Right lobe of liver (tissue), 6 donors: ENCODE data around the gene SSUH2. TPM values are rescaled to one million over a fixed set of nuclear protein-coding genes. Genes with fewer than 3 reads are reported as not detected.

Experiments
- ATAC-seq, 4 donors: fragments of 200-7000 bp; cut with Tn5 transposase; one replicate each; pipeline ENCODE4 v1.9.1; 2020; ENCODE audit warnings: mild to moderate bottlenecking in 4 of 4, moderate library complexity in 4 of 4
- DNase-seq, 3 donors: peaks; one replicate each; pipeline ENCODE4 v3.0.0-alpha.2; 2020
- H3K27ac ChIP-seq, 3 donors: fragments of 200-600 bp; one replicate each; pipeline ENCODE4 v1.8.0; 2022
- H3K27me3 ChIP-seq, 2 donors: fragments of 200-600 bp; one replicate each; pipeline ENCODE4 v1.8.0; 2022
- H3K36me3 ChIP-seq, 4 donors: fragments of 200-600 bp; sonication (generic) in 1 of 4; one replicate each; pipeline versions ENCODE4 v1.5.1 to v1.8.0; 2017 to 2022; ENCODE audit warnings: control low read depth in 1 of 4
- H3K4me1 ChIP-seq, 4 donors: fragments of 200-600 bp; sonication (generic) in 1 of 4; one replicate each; pipeline versions ENCODE4 v1.5.1 to v1.8.0; 2017 to 2022; ENCODE audit warnings: control low read depth in 1 of 4
- H3K4me3 ChIP-seq, 3 donors: fragments of 200-600 bp; one replicate each; pipeline ENCODE4 v1.8.0; 2022
- H3K9me3 ChIP-seq, 4 donors: fragments of 200-600 bp; sonication (generic) in 1 of 4; one replicate each; pipeline versions ENCODE4 v1.5.1 to v1.8.0; 2017 to 2022; ENCODE audit warnings: control low read depth in 1 of 4
- CTCF ChIP-seq, 4 donors: fragments of 200-600 bp in 3 of 4; fragments of 450-650 bp in 1 of 4; IDR thresholded peaks; one replicate each; pipeline versions ENCODE4 v1.5.1 to v1.8.0; 2016 to 2022; ENCODE audit warnings: antibody characterized with exemption in 4 of 4, mild to moderate bottlenecking in 2 of 4
- POLR2A ChIP-seq: fragments of 450-650 bp; IDR thresholded peaks from one replicate; pipeline ENCODE4 v1.6.1; 2017; ENCODE audit warnings: antibody characterized with exemption, mild to moderate bottlenecking
- WGBS: methylation state at CpG from one replicate; pipeline ENCODE4 v1.1.6; 2018; ENCODE audit warnings: low coverage, low lambda C conversion rate; ENCODE audit not compliant: insufficient coverage; ENCODE audit errors: missing lambda C conversion rate; 5-methylcytosine and 5-hydroxymethylcytosine counted together
- intact Hi-C, 2 donors: fragments of 100-400 bp; cut with DNase I; formaldehyde crosslinking; loops; one replicate each; pipeline versions ENCODE4 v1.11.2 to v1.14.1; 2022
- total RNA-seq, 6 experiments: library from RNA; depleted of rRNA in 2 of 6; stranded (reverse); fragments of >200 nt in 2 of 6; fragmentation: NEBNext Ultra II Directional in 3 of 6; extraction: Animal tissue kit (Norgen Biotek cat#: 25700) in 3 of 6; gene quantifications; one replicate each; pipeline versions ENCODE4 v1.1.0 to v1.2.4, GENCODE V29; 2016 to 2023
- donor health status: DM: no; HTN: yes; CAD: no.
- donor health status: DM: no; HTN: no; CAD: no.
- donor health status: DM: no; HTN: no; CAD: no.
- donor health status: DM: no; HTN: yes; CAD: no.
- donor health status: DM: no; HTN: yes; CAD: no.

The SSUH2 gene
- total RNA-seq, 6 experiments from 2014 or later, result 0.09 to 2.0 (median 1.1) TPM; not detected in 1

- H3K4me1 ChIP-seq, result no peaks in the 10 kb centered on the region
- H3K27me3 ChIP-seq, result no peaks in the 10 kb centered on the region
- intact Hi-C loops, result no loop called here
- no peak overlapping the region for H3K27ac ChIP-seq
- ATAC-seq, result no peak
- TF ChIP-seq CTCF (IDR thresholded peaks at IDR 0.05), result no peak
- no peak for TF ChIP-seq POLR2A
- WGBS, result 61% methylated on average over 7 of the region's 7 CpGs
- H3K4me3 ChIP-seq, result no peak overlapping the region
- no peak for DNase-seq
- no peaks in the 10 kb centered on the region for H3K9me3 ChIP-seq
- no peaks in the 10 kb centered on the region for H3K36me3 ChIP-seq
These were observed 12.0 kb downstream of the SSUH2 start for GRCh38 chr3:8632402-8633237.

- peak in 1 of 4 donors; percentile 37 for ATAC-seq
- H3K27me3 ChIP-seq, result no peaks in the 10 kb centered on the region
- TF ChIP-seq CTCF (IDR thresholded peaks at IDR 0.05), result no peak
- H3K36me3 ChIP-seq, result no peaks in the 10 kb centered on the region
- H3K4me1 ChIP-seq, result no peaks in the 10 kb centered on the region
- no peak overlapping the region for H3K27ac ChIP-seq
- no peak for DNase-seq
- H3K9me3 ChIP-seq, result no peaks in the 10 kb centered on the region
- WGBS, result no CpG with 5 or more reads among the region's 4 CpGs
- H3K4me3 ChIP-seq, result no peak overlapping the region
- intact Hi-C loops, result no loop called here
These were observed 12.9 kb downstream of the SSUH2 start for GRCh38 chr3:8631661-8632060.

GRCh38 chr3:8629151-8630021 lies 15.2 kb downstream of the SSUH2 start:
- DNase-seq (no peak), ATAC-seq (peak in 2 of 4 donors; percentile 38 to 55)
- no peaks in the 10 kb centered on the region for H3K9me3 ChIP-seq
- no peak overlapping the region for H3K4me3 ChIP-seq
- H3K27ac ChIP-seq, result no peak overlapping the region
- no peaks in the 10 kb centered on the region for H3K4me1 ChIP-seq
- TF ChIP-seq CTCF (IDR thresholded peaks at IDR 0.05) (no peak), POLR2A (no peak)
- WGBS, result 54% methylated on average over 10 of the region's 16 CpGs
- intact Hi-C loops, result loop anchor here in 1 of 2 donors (10.0 kb wide), 1 partner anchor 195 kb away; no protein-coding TSS in a partner anchor
- no peaks in the 10 kb centered on the region for H3K27me3 ChIP-seq
- no peaks in the 10 kb centered on the region for H3K36me3 ChIP-seq

- intact Hi-C loops, result loop anchor here in 1 of 2 donors (10.0 kb wide), 1 partner anchor 193 kb away; no protein-coding TSS in a partner anchor
- Histone ChIP-seq H3K4me3 (no peak overlapping the region), H3K27me3 (no peaks in the 10 kb centered on the region), H3K4me1 (no peaks in the 10 kb centered on the region), H3K36me3 (no peaks in the 10 kb centered on the region), H3K27ac (no peak overlapping the region), H3K9me3 (no peaks in the 10 kb centered on the region)
- TF ChIP-seq POLR2A (no peak), CTCF (IDR thresholded peaks at IDR 0.05) (no peak)
- WGBS, result 85% methylated on average over 4 of the region's 5 CpGs
- ATAC-seq, result no peak
- no peak for DNase-seq
These were observed 16.6 kb downstream of the SSUH2 start for GRCh38 chr3:8627949-8628348.
